Cardiac muscle cell (in vitro differentiated cells and primary cell): ENCODE results near the gene ADNP2. TPM values are rescaled to one million over a fixed set of nuclear protein-coding genes. Genes with fewer than 3 reads are reported as not detected.

Experiments used
- DNase-seq, 2 donors: peaks; one replicate each; pipeline versions ENCODE4 v3.0.0 to v3.0.0-alpha.2; 2010 to 2017; ENCODE audit warnings: low read depth in 1 of 2, low spot score in 1 of 2
- H3K27ac ChIP-seq: fragments of 200-600 bp; sonication (generic); 2 replicates; pipeline ENCODE4 v1.5.1; 2016
- H3K27me3 ChIP-seq: fragments of 200-600 bp; sonication (generic); 2 replicates; pipeline ENCODE4 v1.6.0; 2016; ENCODE audit warnings: control low read depth
- H3K36me3 ChIP-seq: fragments of 200-600 bp; sonication (generic); 2 replicates; pipeline ENCODE4 v1.5.1; 2016; ENCODE audit warnings: control low read depth
- H3K4me1 ChIP-seq: fragments of 200-600 bp; sonication (generic); 2 replicates; pipeline ENCODE4 v1.8.1; 2017; ENCODE audit warnings: low read depth, mild to moderate bottlenecking, mixed run types
- H3K4me3 ChIP-seq: fragments of 200-600 bp; sonication (generic); 2 replicates; pipeline ENCODE4 v1.5.1; 2016; ENCODE audit warnings: mild to moderate bottlenecking
- H3K9me3 ChIP-seq: fragments of 200-600 bp; sonication (generic); 2 replicates; pipeline ENCODE4 v1.5.1; 2017; ENCODE audit warnings: low read depth, mild to moderate bottlenecking, control low read depth
- CTCF ChIP-seq: IDR thresholded peaks from 2 replicates; pipeline ENCODE4 v1.5.1; 2012; ENCODE audit warnings: low read depth, mild to moderate bottlenecking, low read length
- polyA plus RNA-seq: library from polyadenylated mRNA; unstranded; fragments of >200 nt; fragmentation: Nextera tagmentation; extraction: Ambion mirVana; gene quantifications from 2 replicates; pipeline ENCODE4 v1.2.1, GENCODE V29; 2016
- total RNA-seq: library from RNA; depleted of rRNA; stranded (reverse); fragments of >200 nt; gene quantifications from 2 replicates; pipeline ENCODE4 v1.2.3, GENCODE V29; 2016

Gene ADNP2
- total and polyA plus RNA-seq, 2 experiments from 2014 or later: 10.5 to 35.8 TPM

DNA sequence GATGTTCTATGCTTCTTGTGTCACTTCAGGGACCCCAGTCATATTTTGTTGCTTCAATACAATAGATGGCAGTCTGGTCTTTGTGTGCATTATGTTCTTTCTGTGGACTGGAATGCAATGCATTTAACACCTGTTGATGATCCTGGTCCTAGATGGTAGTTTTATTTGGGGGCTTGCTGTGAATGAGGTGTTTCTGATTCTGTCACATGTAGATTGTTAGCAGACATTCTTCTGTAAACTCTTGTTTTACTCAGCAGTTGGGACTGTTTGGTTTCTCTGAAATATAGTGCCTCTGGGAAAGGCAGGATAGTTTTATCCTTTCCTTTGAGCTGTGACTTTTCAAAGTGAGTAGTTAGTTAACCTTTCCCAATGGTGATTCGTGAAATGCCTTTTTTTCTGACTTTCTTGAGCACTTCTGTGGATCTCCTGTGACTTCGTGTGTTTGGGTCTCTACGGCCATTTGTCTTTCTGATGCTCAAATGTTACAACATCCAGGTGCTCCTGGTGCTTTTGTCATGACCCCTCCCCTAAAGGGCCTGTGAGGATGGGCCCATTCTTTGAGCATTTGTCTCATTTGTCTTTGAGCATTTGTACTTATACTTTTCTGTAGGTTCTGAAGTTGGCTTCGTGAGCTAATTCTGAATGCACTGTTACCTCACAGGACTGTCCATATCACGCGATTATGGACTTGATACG lies 20.8 kb downstream of the ADNP2 start:
- Histone ChIP-seq H3K36me3 (peaks cover 12% of the 10 kb centered on the region), H3K27me3 (no peaks in the 10 kb centered on the region), H3K4me3 (no peak overlapping the region), H3K9me3 (no peaks in the 10 kb centered on the region), H3K27ac (no peak overlapping the region), H3K4me1 (peaks cover 5% of the 10 kb centered on the region)
- DNase-seq: no peak
- TF ChIP-seq CTCF: no peak

- peaks cover 17% of the 10 kb centered on the region for H3K36me3 ChIP-seq
- TF ChIP-seq CTCF: no peak
- no peak overlapping the region for H3K4me3 ChIP-seq
- no peak for DNase-seq
- H3K27ac ChIP-seq: no peak overlapping the region
- H3K4me1 ChIP-seq: peaks cover 5% of the 10 kb centered on the region
- no peaks in the 10 kb centered on the region for H3K9me3 ChIP-seq
- no peaks in the 10 kb centered on the region for H3K27me3 ChIP-seq
Measured at GRCh38 chr18:80130555-80130954, 21.5 kb downstream of the ADNP2 start.

- no peak for TF ChIP-seq CTCF
- H3K27me3 ChIP-seq: no peaks in the 10 kb centered on the region
- H3K36me3 ChIP-seq: peaks cover 33% of the 10 kb centered on the region
- H3K9me3 ChIP-seq: no peaks in the 10 kb centered on the region
- no peak for DNase-seq
- no peak overlapping the region for H3K4me3 ChIP-seq
- peaks cover 5% of the 10 kb centered on the region for H3K4me1 ChIP-seq
- no peak overlapping the region for H3K27ac ChIP-seq
Measured at GRCh38 chr18:80132180-80132812, 23.2 kb downstream of the ADNP2 start.

GRCh38 chr18:80133124-80133523 lies 24.1 kb downstream of the ADNP2 start:
- no peak for DNase-seq
- H3K36me3 ChIP-seq: peaks cover 35% of the 10 kb centered on the region
- TF ChIP-seq CTCF: no peak
- no peak overlapping the region for H3K27ac ChIP-seq
- no peaks in the 10 kb centered on the region for H3K9me3 ChIP-seq
- no peaks in the 10 kb centered on the region for H3K27me3 ChIP-seq
- no peak overlapping the region for H3K4me3 ChIP-seq
- H3K4me1 ChIP-seq: peaks cover 5% of the 10 kb centered on the region

DNA sequence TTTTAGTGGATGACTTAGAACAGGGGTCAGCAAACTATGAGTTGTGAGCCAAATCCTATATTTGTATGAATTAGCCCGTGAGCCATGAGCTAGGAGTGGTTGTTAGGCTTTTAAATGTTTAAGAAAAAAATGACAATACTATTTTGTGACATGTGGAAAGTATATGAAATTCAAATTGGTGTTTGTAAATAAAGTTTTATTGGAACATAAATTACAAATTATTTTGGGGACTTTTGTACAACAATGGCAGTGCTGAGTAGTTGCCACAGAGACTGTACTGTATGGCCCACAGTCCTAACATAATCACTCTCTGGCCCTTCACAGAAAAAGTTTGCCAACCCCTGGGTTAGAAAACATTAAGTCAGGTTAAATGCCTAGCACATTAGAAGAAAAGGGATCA lies 26.1 kb downstream of the ADNP2 start:
- Histone ChIP-seq H3K27ac (no peak overlapping the region), H3K4me1 (peaks cover 1% of the 10 kb centered on the region), H3K27me3 (no peaks in the 10 kb centered on the region), H3K36me3 (peaks cover 45% of the 10 kb centered on the region), H3K4me3 (no peak overlapping the region), H3K9me3 (no peaks in the 10 kb centered on the region)
- no peak for DNase-seq
- no peak for TF ChIP-seq CTCF
